Lower leg skin (tissue), 3 donors: ENCODE measurements around the gene ARHGAP35.

ENCODE experiments used
- POLR2A ChIP-seq, 2 donors: fragments of 450-650 bp; IDR thresholded peaks; one replicate each; pipeline ENCODE4 v1.6.1; 2016 to 2017; ENCODE audit warnings: antibody characterized with exemption in 2 of 2, mild to moderate bottlenecking in 1 of 2, moderate library complexity in 1 of 2
- TF ChIP-seq, protein P1 (sequence below), 3 donors: fragments of 450-650 bp; IDR thresholded peaks; one replicate each; pipeline ENCODE4 v1.5.1; 2016; ENCODE audit warnings: antibody characterized with exemption in 3 of 3, mild to moderate bottlenecking in 3 of 3, moderate library complexity in 2 of 3

DNA sequence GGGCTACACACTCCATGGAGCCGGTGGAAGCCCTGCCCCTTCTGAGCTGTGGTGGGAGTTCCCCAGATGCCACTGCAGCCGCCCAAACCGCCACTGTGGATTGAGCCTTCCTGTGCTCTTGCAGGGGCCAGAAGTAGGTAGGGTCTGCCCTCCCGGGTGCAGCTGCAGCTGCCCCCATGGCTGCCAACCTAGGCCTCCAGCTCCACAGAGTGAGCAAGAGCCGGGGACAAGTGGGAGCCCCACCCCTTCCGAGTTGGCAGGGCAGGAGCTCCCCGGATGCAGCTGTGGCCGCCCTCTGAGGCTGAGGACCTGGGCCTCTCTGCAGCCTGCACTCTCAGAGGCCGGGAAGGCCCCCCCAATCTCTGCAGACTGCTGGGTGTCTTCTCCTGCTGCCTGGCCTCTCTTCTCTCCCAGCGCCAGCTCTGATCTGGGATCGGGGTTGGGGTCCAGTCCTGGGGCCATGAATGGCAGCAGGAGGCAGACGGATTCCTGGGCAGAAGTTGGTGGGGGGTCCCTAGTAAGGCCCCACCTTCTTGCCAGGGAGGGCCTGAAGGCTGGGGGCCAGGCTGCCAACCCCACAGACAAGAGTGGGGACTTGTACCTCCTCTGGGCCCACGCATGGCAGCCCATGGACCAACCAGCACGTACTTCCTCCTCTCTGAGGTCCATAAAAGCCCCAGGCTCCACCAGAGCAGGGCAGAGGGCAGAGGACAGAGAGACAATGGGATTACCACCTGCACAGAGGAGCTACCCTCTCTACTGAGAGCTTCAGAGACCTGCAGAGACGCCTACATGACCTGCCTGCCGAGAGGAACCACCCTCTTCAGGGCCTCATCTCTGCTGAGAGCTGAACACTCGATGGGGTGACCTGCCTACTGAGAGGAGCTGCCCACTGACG lies 39.0 kb upstream of the ARHGAP35 start:
- TF ChIP-seq, protein P1, sequence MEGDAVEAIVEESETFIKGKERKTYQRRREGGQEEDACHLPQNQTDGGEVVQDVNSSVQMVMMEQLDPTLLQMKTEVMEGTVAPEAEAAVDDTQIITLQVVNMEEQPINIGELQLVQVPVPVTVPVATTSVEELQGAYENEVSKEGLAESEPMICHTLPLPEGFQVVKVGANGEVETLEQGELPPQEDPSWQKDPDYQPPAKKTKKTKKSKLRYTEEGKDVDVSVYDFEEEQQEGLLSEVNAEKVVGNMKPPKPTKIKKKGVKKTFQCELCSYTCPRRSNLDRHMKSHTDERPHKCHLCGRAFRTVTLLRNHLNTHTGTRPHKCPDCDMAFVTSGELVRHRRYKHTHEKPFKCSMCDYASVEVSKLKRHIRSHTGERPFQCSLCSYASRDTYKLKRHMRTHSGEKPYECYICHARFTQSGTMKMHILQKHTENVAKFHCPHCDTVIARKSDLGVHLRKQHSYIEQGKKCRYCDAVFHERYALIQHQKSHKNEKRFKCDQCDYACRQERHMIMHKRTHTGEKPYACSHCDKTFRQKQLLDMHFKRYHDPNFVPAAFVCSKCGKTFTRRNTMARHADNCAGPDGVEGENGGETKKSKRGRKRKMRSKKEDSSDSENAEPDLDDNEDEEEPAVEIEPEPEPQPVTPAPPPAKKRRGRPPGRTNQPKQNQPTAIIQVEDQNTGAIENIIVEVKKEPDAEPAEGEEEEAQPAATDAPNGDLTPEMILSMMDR (IDR thresholded peaks at IDR 0.05) = no peak
- no peak for TF ChIP-seq POLR2A (IDR thresholded peaks at IDR 0.05)
